ENCODE data around the gene SNX21. TPM values are rescaled to one million over a fixed set of nuclear protein-coding genes. Genes with fewer than 3 reads are reported as not detected.
"Not testable (repeated sequence)": the region's sequence is repeated elsewhere in the genome, so short reads cannot be mapped to it uniquely, and the experiment has no call there.

SNX21 gene
- total RNA-seq, 1 experiment from 2014 or later, result 17.1 TPM

DNA sequence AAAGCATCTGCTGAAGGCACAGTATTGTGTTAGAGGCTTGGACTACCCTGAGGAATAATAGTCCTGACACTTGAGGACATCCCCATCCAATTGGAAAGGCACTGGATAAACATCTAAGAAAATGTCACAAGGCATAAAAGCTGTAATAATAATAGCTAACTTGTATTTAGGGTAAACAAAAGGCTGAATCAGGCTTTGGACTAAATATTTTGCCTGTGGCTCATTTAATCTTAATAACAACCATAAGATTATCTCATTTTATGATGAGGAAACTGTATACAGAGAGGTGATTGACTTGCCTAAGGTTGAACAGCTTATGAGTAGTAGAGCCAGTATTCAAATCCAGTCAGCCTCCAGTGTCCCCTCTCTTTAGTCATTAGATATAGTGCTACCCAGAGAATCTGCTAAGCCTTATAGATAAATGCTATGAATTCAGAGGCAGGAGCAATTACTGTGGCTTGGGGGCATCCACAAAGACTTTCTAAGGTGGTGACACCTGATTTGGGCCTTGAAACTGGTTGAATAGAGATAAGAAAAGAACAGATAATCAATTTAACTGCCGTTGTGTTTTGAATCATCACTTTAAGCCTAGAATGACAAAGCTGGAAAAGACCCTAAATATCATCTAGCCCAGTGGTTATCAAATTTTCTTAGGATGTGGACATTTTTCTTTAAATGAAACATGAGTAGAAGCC, 40.0 kb downstream of the SNX21 start:
- Histone ChIP-seq H3K4me3 (no peak overlapping the region), H3K27me3 (no peaks in the 10 kb centered on the region), H3K4me1 (no peaks in the 10 kb centered on the region), H3K9me3 (replicated peaks) (no peaks in the 10 kb centered on the region), H3K27ac (no peak overlapping the region), H3K36me3 (no peaks in the 10 kb centered on the region)
- DNase-seq, result no peak

- H3K36me3 ChIP-seq; H3K4me1 ChIP-seq; H3K9me3 ChIP-seq (replicated peaks); H3K27me3 ChIP-seq; H3K27ac ChIP-seq; DNase-seq; H3K4me3 ChIP-seq: not testable (repeated sequence)
Observed at GRCh38 chr20:45874104-45874481, 40.5 kb downstream of the SNX21 start.

DNA sequence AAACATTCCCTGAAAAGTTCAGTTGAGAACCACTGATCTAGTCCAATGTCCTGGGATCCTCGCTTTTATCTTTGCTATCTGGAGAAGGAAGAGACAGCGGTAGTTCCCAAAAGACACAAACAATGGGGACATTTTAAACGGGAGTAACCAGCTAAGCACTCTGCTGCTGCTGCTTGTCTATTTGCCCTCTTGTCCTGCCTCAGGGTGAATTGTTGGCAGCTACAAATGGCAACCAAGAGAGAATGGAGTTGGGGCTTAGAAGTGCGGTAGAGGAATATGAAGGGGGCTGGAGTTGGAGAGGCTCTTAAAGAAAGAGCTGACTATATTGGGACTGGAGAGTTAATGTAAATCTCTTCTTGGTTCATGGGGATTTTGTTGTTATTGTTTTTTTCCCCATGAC, 41.0 kb downstream of the SNX21 start:
- Histone ChIP-seq H3K27me3 (no peaks in the 10 kb centered on the region), H3K9me3 (replicated peaks) (no peaks in the 10 kb centered on the region), H3K4me3 (no peak overlapping the region), H3K4me1 (no peaks in the 10 kb centered on the region), H3K27ac (no peak overlapping the region), H3K36me3 (no peaks in the 10 kb centered on the region)
- DNase-seq, result no peak

GRCh38 chr20:45878076-45878761, 44.6 kb downstream of the SNX21 start:
- peaks cover 4% of the 10 kb centered on the region for H3K36me3 ChIP-seq

DNA sequence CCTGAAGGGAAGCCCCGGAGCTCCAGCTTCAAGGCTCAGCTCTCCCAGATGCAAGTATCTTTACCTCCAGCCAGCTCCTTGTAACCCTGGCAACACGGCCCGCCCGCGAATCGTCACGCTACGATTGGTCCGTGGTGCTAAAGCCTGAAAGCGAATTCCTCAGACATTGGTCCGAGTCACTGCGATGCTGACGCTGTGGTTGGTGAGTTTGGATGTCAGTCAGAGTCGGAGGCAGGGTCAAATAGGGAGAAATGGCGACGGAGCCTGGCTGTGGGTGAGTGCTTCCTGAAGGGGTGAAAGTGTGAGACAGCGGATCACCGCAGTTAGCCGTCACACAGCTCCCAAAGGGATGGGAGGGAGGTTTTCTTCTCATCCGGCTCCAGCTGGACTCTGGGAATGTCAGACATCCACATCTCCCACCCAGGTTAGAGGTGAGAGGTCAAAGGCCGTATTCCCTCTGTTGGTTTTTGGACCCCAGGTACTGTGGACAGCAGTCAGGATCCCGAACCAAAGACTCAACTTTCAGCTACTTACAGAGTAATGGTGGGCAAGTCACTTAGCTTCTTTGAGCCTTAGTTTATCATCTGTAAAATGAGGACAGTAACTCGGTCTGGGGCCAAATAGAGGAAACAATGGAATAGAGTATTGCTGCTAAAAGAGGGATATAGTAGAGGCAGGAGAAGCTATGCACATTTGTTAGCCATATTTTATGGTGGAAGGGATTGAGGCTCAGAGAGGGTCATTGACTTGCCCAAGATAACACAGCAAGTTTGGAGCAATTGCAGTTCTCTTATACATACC, 47.6 kb downstream of the SNX21 start, which contains the start of gene ZSWIM1:
TSS of gene ZSWIM1 (plus strand) at position 240 of the 801 bp plus-strand sequence. CDS start 1,366 bp downstream, outside the sequence.
- peak; percentile 100 for DNase-seq
- Histone ChIP-seq H3K27me3 (no peaks in the 10 kb centered on the region), H3K4me1 (peaks cover 9% of the 10 kb centered on the region), H3K9me3 (replicated peaks) (no peaks in the 10 kb centered on the region), H3K36me3 (peaks cover 13% of the 10 kb centered on the region), H3K4me3 (peak within 1 kb of the TSS; percentile 68), H3K27ac (peak within 1 kb of the TSS; percentile 43)

More at GRCh38 chr20:45878076-45878761, 44.6 kb downstream of the SNX21 start:
- DNase-seq, result no peak
- Histone ChIP-seq H3K27ac (no peak overlapping the region), H3K9me3 (replicated peaks) (no peaks in the 10 kb centered on the region), H3K27me3 (no peaks in the 10 kb centered on the region), H3K4me3 (no peak overlapping the region), H3K4me1 (no peaks in the 10 kb centered on the region; the same call in 1 of the 2 replicates)

DNA sequence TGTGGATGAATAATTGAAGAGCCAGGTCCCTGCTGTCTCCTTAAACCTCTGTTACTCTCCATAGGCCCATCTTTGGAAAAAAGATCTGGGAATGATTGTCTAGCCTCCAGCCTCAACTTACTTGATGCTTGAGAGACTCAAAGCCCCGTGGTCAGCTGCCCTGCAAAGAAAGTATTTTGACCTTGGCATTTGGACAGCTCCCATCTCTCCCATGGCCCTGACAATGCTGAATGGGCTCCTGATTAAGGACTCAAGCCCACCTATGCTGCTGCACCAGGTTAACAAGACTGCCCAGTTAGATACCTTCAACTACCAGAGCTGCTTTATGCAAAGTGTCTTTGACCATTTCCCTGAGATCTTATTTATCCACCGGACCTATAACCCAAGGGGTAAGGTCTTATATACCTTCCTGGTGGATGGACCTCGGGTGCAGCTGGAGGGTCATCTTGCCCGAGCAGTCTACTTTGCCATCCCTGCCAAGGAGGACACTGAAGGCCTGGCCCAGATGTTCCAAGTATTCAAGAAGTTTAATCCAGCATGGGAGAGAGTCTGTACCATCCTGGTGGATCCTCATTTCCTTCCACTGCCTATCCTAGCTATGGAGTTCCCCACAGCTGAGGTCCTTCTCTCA, 49.0 kb downstream of the SNX21 start:
- H3K4me1 ChIP-seq, result peaks cover 9% of the 10 kb centered on the region
- H3K9me3 ChIP-seq (replicated peaks), result no peaks in the 10 kb centered on the region
- no peak overlapping the region for H3K27ac ChIP-seq
- DNase-seq, result no peak
- H3K4me3 ChIP-seq, result no peak overlapping the region
- peaks cover 15% of the 10 kb centered on the region for H3K36me3 ChIP-seq
- no peaks in the 10 kb centered on the region for H3K27me3 ChIP-seq

DNA sequence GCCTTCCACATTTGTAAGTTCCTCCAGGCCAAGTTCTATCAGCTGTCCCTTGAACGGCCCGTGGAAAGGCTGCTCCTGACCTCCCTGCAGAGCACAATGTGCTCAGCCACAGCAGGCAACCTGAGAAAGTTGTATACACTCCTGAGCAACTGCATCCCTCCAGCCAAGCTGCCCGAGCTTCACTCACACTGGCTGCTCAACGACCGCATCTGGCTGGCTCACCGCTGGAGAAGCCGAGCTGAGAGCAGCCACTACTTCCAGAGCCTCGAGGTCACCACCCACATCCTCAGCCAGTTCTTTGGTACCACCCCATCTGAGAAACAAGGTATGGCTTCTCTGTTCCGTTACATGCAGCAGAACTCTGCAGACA, 49.5 kb downstream of the SNX21 start:
- Histone ChIP-seq H3K27ac (no peak overlapping the region), H3K4me1 (peaks cover 9% of the 10 kb centered on the region), H3K36me3 (peaks cover 17% of the 10 kb centered on the region), H3K4me3 (no peak overlapping the region), H3K27me3 (no peaks in the 10 kb centered on the region), H3K9me3 (replicated peaks) (no peaks in the 10 kb centered on the region)
- no peak for DNase-seq

GRCh38 chr20:45886590-45887345, 53.2 kb downstream of the SNX21 start:
- peaks cover 10% of the 10 kb centered on the region for H3K4me1 ChIP-seq
- H3K27ac ChIP-seq, result no peak overlapping the region
- H3K9me3 ChIP-seq (replicated peaks), result no peaks in the 10 kb centered on the region
- DNase-seq, result no peak
- no peaks in the 10 kb centered on the region for H3K27me3 ChIP-seq
- H3K36me3 ChIP-seq, result peaks cover 17% of the 10 kb centered on the region
- no peak overlapping the region for H3K4me3 ChIP-seq

DNA sequence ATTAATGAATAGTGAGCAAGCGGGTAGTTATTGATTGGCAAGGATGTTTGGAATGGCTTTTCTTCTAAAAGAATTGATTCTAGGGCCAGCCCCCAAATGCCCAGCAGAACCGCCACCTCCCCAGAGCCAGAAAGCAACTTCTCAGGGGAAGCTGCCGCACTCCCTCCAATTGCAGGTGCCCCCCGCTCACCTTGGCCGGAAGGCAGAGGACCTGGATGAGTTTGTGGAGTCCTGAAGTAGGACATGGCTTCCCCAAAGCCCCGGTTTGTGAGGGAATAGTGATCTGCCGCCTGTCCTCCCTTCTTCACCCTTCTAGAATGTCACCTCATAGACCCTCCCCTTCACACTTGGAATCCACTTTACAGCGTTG, 53.7 kb downstream of the SNX21 start, which contains the start of gene SPATA25:
TSS of gene SPATA25 (minus strand) at position 277 of the 370 bp plus-strand sequence. CDS start at position 245, 32 bp downstream.
- Histone ChIP-seq H3K4me3 (no peak within 1 kb of the TSS), H3K36me3 (peaks cover 17% of the 10 kb centered on the region)
- no peak for DNase-seq

DNA sequence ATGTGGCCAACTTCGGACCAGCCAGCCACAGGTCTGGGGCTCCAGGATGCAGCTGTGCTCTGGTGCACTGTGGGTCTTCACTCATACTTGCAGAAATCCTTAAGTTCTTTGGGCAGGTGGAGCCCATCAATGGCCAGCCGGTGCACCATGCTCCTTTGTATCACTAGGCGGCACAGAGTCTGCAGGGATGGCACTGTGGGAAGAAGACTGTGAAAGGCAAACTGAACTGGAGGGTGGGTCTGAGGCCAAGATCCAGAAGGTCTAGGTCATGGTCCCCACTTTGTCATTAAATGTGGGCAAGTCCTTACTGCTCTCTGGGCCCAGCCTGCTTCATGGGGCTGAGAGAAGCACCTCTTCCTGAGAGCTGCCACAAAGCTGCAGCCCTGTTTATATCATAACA, 55.1 kb downstream of the SNX21 start:
- H3K9me3 ChIP-seq (replicated peaks), result no peaks in the 10 kb centered on the region
- H3K27me3 ChIP-seq, result no peaks in the 10 kb centered on the region
- peaks cover 24% of the 10 kb centered on the region for H3K4me1 ChIP-seq
- H3K4me3 ChIP-seq, result no peak overlapping the region
- no peak overlapping the region for H3K27ac ChIP-seq
- peaks cover 8% of the 10 kb centered on the region; the same call in 1 of the 2 replicates for H3K36me3 ChIP-seq
- DNase-seq, result no peak

More for the DNA sequence above, 53.7 kb downstream of the SNX21 start, which contains the start of gene SPATA25:
- no peaks in the 10 kb centered on the region for H3K9me3 ChIP-seq (replicated peaks)
- no peak within 1 kb of the TSS for H3K27ac ChIP-seq
- no peaks in the 10 kb centered on the region for H3K27me3 ChIP-seq
- H3K4me1 ChIP-seq, result peaks cover 13% of the 10 kb centered on the region

DNA sequence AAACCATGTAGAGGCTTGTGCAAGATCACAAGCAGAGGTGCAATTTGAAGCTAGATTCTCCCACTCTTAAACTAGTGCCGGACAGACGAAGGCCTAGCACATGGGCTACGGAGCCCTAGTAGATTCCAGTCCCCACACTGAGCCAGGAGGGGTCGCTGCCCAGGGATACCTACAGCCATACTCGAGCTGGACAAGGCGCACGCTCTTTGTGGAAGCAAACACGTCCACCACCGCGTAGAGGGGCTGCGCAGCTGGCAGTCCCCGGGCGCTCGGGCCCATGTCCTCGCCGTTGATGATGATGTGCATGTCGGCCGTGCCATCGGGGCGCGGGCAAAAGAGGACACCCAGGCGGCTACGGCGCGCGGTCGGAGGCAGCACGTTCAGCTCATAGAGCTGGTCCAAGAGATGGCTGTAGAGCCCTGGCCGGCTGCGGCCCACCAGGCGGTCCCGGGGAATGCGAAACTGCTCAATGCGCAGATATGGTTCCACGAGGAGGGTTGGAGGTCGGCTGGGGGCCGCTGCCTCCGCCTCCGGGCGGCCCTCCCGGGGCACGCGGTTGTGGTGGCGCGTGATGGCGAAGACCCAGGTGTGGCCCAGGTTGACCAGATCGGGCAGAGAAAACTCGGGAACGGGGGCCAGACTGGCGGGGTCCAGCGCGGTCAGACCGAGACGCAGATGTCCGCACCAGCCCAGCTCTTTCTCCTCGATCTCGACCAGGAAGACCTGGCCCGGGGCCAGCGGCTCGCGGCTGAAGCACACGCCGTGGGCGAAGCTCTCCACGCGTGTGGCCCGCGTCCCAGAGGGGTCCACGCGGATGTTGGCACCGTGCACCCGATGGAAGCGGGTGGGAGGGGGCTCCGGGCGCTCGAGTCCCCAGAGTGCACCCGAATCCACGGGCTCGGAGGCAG, 56.7 kb downstream of the SNX21 start:
- Histone ChIP-seq H3K27me3 (no peaks in the 10 kb centered on the region), H3K4me3 (peak overlapping the region; percentile 89), H3K27ac (peak overlapping the region; percentile 84), H3K9me3 (replicated peaks) (no peaks in the 10 kb centered on the region), H3K36me3 (peaks cover 10% of the 10 kb centered on the region), H3K4me1 (peaks cover 34% of the 10 kb centered on the region)
- DNase-seq, result peak; percentile 82 to 84

DNA sequence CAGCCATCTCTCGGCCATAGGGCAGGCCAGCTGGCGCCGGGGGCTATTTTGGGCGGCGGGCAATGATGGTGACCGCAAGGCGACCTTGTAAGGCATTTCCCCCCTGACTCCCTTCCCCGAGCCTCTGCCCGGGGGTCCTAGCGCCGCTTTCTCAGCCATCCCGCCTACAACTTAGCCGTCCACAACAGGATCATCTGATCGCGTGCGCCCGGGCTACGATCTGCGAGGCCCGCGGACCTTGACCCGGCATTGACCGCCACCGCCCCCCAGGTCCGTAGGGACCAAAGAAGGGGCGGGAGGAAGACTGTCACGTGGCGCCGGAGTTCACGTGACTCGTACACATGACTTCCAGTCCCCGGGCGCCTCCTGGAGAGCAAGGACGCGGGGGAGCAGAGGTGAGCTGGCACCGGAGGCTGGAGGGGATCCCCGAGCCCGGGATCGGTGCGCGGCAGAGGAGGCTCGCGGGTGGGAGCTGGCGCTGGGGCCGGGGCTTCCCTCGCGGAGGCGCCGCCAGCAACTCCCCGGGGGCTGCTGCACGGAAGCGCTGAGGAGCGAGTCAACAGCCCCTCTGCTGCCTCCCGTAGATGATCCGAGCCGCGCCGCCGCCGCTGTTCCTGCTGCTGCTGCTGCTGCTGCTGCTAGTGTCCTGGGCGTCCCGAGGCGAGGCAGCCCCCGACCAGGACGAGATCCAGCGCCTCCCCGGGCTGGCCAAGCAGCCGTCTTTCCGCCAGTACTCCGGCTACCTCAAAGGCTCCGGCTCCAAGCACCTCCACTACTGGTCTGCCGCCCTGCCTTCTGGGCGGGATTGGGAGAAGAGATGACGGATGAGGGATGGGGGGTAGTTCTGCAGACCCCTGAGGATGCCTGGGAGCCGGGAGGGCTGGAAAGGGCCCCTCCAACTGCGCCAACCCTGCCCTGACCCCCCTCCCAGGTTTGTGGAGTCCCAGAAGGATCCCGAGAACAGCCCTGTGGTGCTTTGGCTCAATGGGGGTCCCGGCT, 57.7 kb downstream of the SNX21 start, which contains the start of the genes CTSA and NEURL2:
TSS of gene CTSA (plus strand) at position 351 of the 999 bp plus-strand sequence. CDS start at position 585, 234 bp downstream.
TSS of gene NEURL2 (minus strand) at position 224 of the 999 bp plus-strand sequence. CDS start at position 7, 217 bp downstream.
- no peaks in the 10 kb centered on the region for H3K9me3 ChIP-seq (replicated peaks)
- peak within 1 kb of the TSS; percentile 84 for H3K27ac ChIP-seq
- no peaks in the 10 kb centered on the region for H3K27me3 ChIP-seq
- H3K4me3 ChIP-seq, result peak within 1 kb of the TSS; percentile 89
- H3K4me1 ChIP-seq, result peaks cover 35% of the 10 kb centered on the region
- peaks cover 18% of the 10 kb centered on the region for H3K36me3 ChIP-seq
- DNase-seq, result peak; percentile 98 to 99
